Measurements from ENCODE around the gene TSPAN18. TPM values are rescaled to one million over a fixed set of nuclear protein-coding genes. Genes with fewer than 3 reads are reported as not detected.

The TSPAN18 gene
- polyA plus RNA-seq, 1 of the 3 experiments (the other 2 are of a cell fraction): 0.72 TPM

- Histone ChIP-seq H3K79me2 (ENCODE audit: insufficient read depth) (no peaks in the 10 kb centered on the region), H3K9ac (no peak overlapping the region), H3F3A (replicated peaks; ENCODE audit: insufficient read depth) (no peaks in the 10 kb centered on the region), H3K36me3 (replicated peaks in 1 of 2; ENCODE audit: control insufficient read depth in 1 of 2, insufficient read depth in 2 of 2, low read length in 1 of 2) (no peaks in the 10 kb centered on the region), H3K27ac (ENCODE audit: low read depth in 2 of 2, low read length in 1 of 2) (no peak overlapping the region; a peak in 1 of 4 replicates), H3K27me3 (ENCODE audit: insufficient read depth) (no peaks in the 10 kb centered on the region), H4K20me1 (ENCODE audit: insufficient read depth) (no peaks in the 10 kb centered on the region), H2AFZ (ENCODE audit: low read depth) (no peak overlapping the region), H3K4me2 (no peak overlapping the region), H3K9me2 (no peaks in the 10 kb centered on the region), H3K4me3 (ENCODE audit: low read depth in 2 of 2, low read length in 1 of 2) (no peak overlapping the region), H3K4me1 (ENCODE audit: control insufficient read depth in 1 of 2, insufficient read depth in 2 of 2, low read depth in 1 of 2, low read length in 1 of 2) (peaks cover 0 to 30% of the 10 kb centered on the region in 2 experiments; a peak in 1 of 4 replicates), H3K9me3 (no peaks in the 10 kb centered on the region)
- ChIA-PET CTCF (interaction anchor here (1.1 to 2.1 kb wide), 6 partner anchors 10 to 73 kb away, joined by 3 to 11 read pairs (median 4); no protein-coding TSS in a partner anchor), POLR2A (no interaction called here)
- DNase-seq: no peak
- WGBS (ENCODE audit: low lambda C conversion rate): 26% methylated on average over 2 of the region's 2 CpGs
- TF ChIP-seq CHD2 (IDR thresholded peaks at IDR 0.05; ENCODE audit: low read length, partially characterized antibody): no peak
- TF ChIP-seq FOXJ3 (CRISPR knock-in tag; IDR thresholded peaks at IDR 0.05): no peak
- TF ChIP-seq EP300 (IDR thresholded peaks at IDR 0.05; ENCODE audit: borderline replicate concordance in 1 of 2, low read depth in 1 of 2, low read length in 1 of 2): no peak
- no peak for TF ChIP-seq NRF1 (IDR thresholded peaks at IDR 0.05; ENCODE audit: low read depth, low read length)
- TF ChIP-seq FOSL2 (IDR thresholded peaks at IDR 0.05; ENCODE audit: borderline replicate concordance, low read depth): no peak
- no peak for TF ChIP-seq RXRA (IDR thresholded peaks at IDR 0.05; ENCODE audit: borderline replicate concordance, low read depth)
- TF ChIP-seq RFX5 (IDR thresholded peaks at IDR 0.05; ENCODE audit: low read length): no peak
- TF ChIP-seq NFIC (IDR thresholded peaks at IDR 0.05; ENCODE audit: borderline replicate concordance): no peak
- no peak for TF ChIP-seq FOXM1 (IDR thresholded peaks at IDR 0.05; ENCODE audit: low read depth)
- TF ChIP-seq TAF1 (IDR thresholded peaks at IDR 0.05; ENCODE audit: borderline replicate concordance, low read depth, low read length): no peak
- TF ChIP-seq TEAD4 (IDR thresholded peaks at IDR 0.05; ENCODE audit: borderline replicate concordance, insufficient read depth): no peak
- TF ChIP-seq CTCF (IDR thresholded peaks at IDR 0.05): no peak
- TF ChIP-seq GATA2 (CRISPR knock-in tag; IDR thresholded peaks at IDR 0.05): no peak
Observed at GRCh38 chr11:44822369-44822768, 95.6 kb downstream of the TSPAN18 start.

- WGBS (ENCODE audit: low lambda C conversion rate): 74% methylated on average over 9 of the region's 9 CpGs
- no peaks in the 10 kb centered on the region for H3K27me3 ChIP-seq (ENCODE audit: insufficient read depth)
- H3F3A ChIP-seq (replicated peaks; ENCODE audit: insufficient read depth): no peaks in the 10 kb centered on the region
- no peak overlapping the region; a peak in 1 of 4 replicates for H3K27ac ChIP-seq (ENCODE audit: low read depth in 2 of 2, low read length in 1 of 2)
- no peaks in the 10 kb centered on the region for H4K20me1 ChIP-seq (ENCODE audit: insufficient read depth)
- POLR2A ChIA-PET: no interaction called here
- H3K4me3 ChIP-seq (ENCODE audit: low read depth in 2 of 2, low read length in 1 of 2): no peak overlapping the region
- no peaks in the 10 kb centered on the region for H3K36me3 ChIP-seq (replicated peaks in 1 of 2; ENCODE audit: control insufficient read depth in 1 of 2, insufficient read depth in 2 of 2, low read length in 1 of 2)
- TF ChIP-seq USF1 (IDR thresholded peaks at IDR 0.05; ENCODE audit: borderline replicate concordance, low read depth) (no peak), CTCF (IDR thresholded peaks at IDR 0.05) (peak; percentile 41)
- no peak overlapping the region for H2AFZ ChIP-seq (ENCODE audit: low read depth)
- no peak overlapping the region for H3K9ac ChIP-seq
- no peak overlapping the region for H3K4me2 ChIP-seq
- H3K9me2 ChIP-seq: no peaks in the 10 kb centered on the region
- peaks cover 0 to 25% of the 10 kb centered on the region in 2 experiments; a peak in 1 of 4 replicates for H3K4me1 ChIP-seq (ENCODE audit: control insufficient read depth in 1 of 2, insufficient read depth in 2 of 2, low read depth in 1 of 2, low read length in 1 of 2)
- H3K9me3 ChIP-seq: no peaks in the 10 kb centered on the region
- H3K79me2 ChIP-seq (ENCODE audit: insufficient read depth): no peaks in the 10 kb centered on the region
- CTCF ChIA-PET: interaction anchor here (0.9 to 2.1 kb wide), 13 partner anchors 8 to 206 kb away, joined by 3 to 11 read pairs (median 3); partner anchors contain the start of gene TSPAN18
- no peak for DNase-seq
Observed at GRCh38 chr11:44823006-44823405, 96.2 kb downstream of the TSPAN18 start.
